ENCODE data around the gene KIF18B.

- TF ChIP-seq, protein P1, sequence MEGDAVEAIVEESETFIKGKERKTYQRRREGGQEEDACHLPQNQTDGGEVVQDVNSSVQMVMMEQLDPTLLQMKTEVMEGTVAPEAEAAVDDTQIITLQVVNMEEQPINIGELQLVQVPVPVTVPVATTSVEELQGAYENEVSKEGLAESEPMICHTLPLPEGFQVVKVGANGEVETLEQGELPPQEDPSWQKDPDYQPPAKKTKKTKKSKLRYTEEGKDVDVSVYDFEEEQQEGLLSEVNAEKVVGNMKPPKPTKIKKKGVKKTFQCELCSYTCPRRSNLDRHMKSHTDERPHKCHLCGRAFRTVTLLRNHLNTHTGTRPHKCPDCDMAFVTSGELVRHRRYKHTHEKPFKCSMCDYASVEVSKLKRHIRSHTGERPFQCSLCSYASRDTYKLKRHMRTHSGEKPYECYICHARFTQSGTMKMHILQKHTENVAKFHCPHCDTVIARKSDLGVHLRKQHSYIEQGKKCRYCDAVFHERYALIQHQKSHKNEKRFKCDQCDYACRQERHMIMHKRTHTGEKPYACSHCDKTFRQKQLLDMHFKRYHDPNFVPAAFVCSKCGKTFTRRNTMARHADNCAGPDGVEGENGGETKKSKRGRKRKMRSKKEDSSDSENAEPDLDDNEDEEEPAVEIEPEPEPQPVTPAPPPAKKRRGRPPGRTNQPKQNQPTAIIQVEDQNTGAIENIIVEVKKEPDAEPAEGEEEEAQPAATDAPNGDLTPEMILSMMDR (IDR thresholded peaks at IDR 0.05), result no peak
- no peak for TF ChIP-seq POLR2A (IDR thresholded peaks at IDR 0.05)
Observed at GRCh38 chr17:44908761-44909326, 38.7 kb downstream of the KIF18B start.

Measured in right lobe of liver (tissue), 4 donors.